ENCODE results near the gene FBXO33.

FBXO33 gene

GRCh38 chr14:39432179-39432618 is at the start of gene FBXO33:
TSS of gene FBXO33 (minus strand) at chr14:39432433. CDS start at chr14:39432162, 271 bp downstream.
- DNase-seq (ENCODE audit: low read depth) = peak; percentile 88

- no peak for DNase-seq (ENCODE audit: low read depth)
Measured at GRCh38 chr14:39474416-39474911, 42.2 kb upstream of the FBXO33 start.

- no peak for DNase-seq (ENCODE audit: low read depth)
Measured at GRCh38 chr14:39472078-39472477, 39.8 kb upstream of the FBXO33 start.

GRCh38 chr14:39469094-39469710 is 37.0 kb upstream of the FBXO33 start:
- no peak for DNase-seq (ENCODE audit: low read depth)

- DNase-seq (ENCODE audit: low read depth) = no peak
Measured at GRCh38 chr14:39467889-39468524, 35.8 kb upstream of the FBXO33 start.

- no peak for DNase-seq (ENCODE audit: low read depth)
Measured at GRCh38 chr14:39459795-39460478, 27.7 kb upstream of the FBXO33 start.

- DNase-seq (ENCODE audit: low read depth) = no peak
Measured at GRCh38 chr14:39456702-39457250, 24.5 kb upstream of the FBXO33 start.

- DNase-seq (ENCODE audit: low read depth) = no peak
Measured at GRCh38 chr14:39454906-39455539, 22.8 kb upstream of the FBXO33 start.

GRCh38 chr14:39452680-39453079 is 20.4 kb upstream of the FBXO33 start:
- DNase-seq (ENCODE audit: low read depth) = no peak

GRCh38 chr14:39451811-39452210 is 19.6 kb upstream of the FBXO33 start:
- DNase-seq (ENCODE audit: low read depth) = no peak

- no peak for DNase-seq (ENCODE audit: low read depth)
Measured at GRCh38 chr14:39447175-39447661, 15.0 kb upstream of the FBXO33 start.

- DNase-seq (ENCODE audit: low read depth) = no peak
Measured at GRCh38 chr14:39446131-39446744, 14.0 kb upstream of the FBXO33 start.

GRCh38 chr14:39442293-39442692 is 10.1 kb upstream of the FBXO33 start:
- DNase-seq (ENCODE audit: low read depth) = no peak

- no peak for DNase-seq (ENCODE audit: low read depth)
Measured at GRCh38 chr14:39441805-39442204, 9.6 kb upstream of the FBXO33 start.

GRCh38 chr14:39440975-39441374 is 8.7 kb upstream of the FBXO33 start:
- no peak for DNase-seq (ENCODE audit: low read depth)

GRCh38 chr14:39435241-39435640 is 3.0 kb upstream of the FBXO33 start:
- no peak for DNase-seq (ENCODE audit: low read depth)

GRCh38 chr14:39434401-39434800 is 2.2 kb upstream of the FBXO33 start:
- DNase-seq (ENCODE audit: low read depth) = no peak

GRCh38 chr14:39433452-39433813 is 1.2 kb upstream of the FBXO33 start:
- no peak for DNase-seq (ENCODE audit: low read depth)

GRCh38 chr14:39432619-39433451 is 602 bp upstream of the FBXO33 start:
- no peak for DNase-seq (ENCODE audit: low read depth)

- DNase-seq (ENCODE audit: low read depth) = peak; percentile 10
Measured at GRCh38 chr14:39431416-39432178, 636 bp downstream of the FBXO33 start.

Data from stimulated activated CD8-positive, alpha-beta memory T cell treated with anti-CD3 and anti-CD28 coated beads, Interleukin-7, amount 100 ng/mL, for 24 hours (primary cell).